Measurements from ENCODE around the gene SUMO3. TPM values are rescaled to one million over a fixed set of nuclear protein-coding genes. Genes with fewer than 3 reads are reported as not detected.

The SUMO3 gene
- total and polyA plus RNA-seq, 2 experiments from 2014 or later = 90.8 to 103 TPM

DNA sequence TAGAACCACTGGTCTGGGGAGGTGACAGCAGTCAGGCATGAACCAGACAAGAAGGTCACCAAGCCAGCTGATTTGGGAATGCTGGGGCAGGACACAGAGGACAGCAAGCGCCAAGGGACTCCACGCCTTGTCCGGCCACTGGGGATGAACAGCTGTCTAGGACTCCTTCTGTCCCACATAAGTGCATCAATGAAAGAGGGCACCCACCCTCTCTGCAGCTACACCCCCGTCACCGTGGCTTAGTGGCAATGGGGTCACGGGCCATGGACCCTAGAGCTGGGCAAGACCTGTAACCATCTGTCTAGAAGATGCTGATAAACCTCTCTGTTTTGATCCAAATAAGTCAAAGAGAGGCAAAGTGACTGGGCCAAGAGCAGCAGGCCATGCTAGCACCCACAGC lies 33.1 kb downstream of the SUMO3 start:
- peaks cover 42% of the 10 kb centered on the region for H3K36me3 Mint-ChIP-seq (ENCODE audit: low read depth)
- no peak overlapping the region for H3K27ac ChIP-seq (ENCODE audit: low read depth)
- H3K4me2 ChIP-seq = no peak overlapping the region
- peaks cover 29% of the 10 kb centered on the region for H4K20me1 ChIP-seq (replicated peaks; ENCODE audit: insufficient read depth)
- peaks cover 5% of the 10 kb centered on the region for H3K36me3 ChIP-seq (ENCODE audit: insufficient read depth)
- no peak overlapping the region for H3K4me3 ChIP-seq
- H3K9me3 Mint-ChIP-seq = no peaks in the 10 kb centered on the region
- H3K27me3 ChIP-seq (ENCODE audit: insufficient read depth) = no peaks in the 10 kb centered on the region
- no peaks in the 10 kb centered on the region for H3K4me1 ChIP-seq (ENCODE audit: insufficient read depth)
- DNase-seq (ENCODE audit: low spot score) = no peak
- TF ChIP-seq STAT1 (IDR thresholded peaks at IDR 0.05; ENCODE audit: unreplicated experiment) = no peak
- TF ChIP-seq, protein P1, sequence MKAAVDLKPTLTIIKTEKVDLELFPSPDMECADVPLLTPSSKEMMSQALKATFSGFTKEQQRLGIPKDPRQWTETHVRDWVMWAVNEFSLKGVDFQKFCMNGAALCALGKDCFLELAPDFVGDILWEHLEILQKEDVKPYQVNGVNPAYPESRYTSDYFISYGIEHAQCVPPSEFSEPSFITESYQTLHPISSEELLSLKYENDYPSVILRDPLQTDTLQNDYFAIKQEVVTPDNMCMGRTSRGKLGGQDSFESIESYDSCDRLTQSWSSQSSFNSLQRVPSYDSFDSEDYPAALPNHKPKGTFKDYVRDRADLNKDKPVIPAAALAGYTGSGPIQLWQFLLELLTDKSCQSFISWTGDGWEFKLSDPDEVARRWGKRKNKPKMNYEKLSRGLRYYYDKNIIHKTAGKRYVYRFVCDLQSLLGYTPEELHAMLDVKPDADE (IDR thresholded peaks at IDR 0.05) = no peak
- TF ChIP-seq, protein P2, sequence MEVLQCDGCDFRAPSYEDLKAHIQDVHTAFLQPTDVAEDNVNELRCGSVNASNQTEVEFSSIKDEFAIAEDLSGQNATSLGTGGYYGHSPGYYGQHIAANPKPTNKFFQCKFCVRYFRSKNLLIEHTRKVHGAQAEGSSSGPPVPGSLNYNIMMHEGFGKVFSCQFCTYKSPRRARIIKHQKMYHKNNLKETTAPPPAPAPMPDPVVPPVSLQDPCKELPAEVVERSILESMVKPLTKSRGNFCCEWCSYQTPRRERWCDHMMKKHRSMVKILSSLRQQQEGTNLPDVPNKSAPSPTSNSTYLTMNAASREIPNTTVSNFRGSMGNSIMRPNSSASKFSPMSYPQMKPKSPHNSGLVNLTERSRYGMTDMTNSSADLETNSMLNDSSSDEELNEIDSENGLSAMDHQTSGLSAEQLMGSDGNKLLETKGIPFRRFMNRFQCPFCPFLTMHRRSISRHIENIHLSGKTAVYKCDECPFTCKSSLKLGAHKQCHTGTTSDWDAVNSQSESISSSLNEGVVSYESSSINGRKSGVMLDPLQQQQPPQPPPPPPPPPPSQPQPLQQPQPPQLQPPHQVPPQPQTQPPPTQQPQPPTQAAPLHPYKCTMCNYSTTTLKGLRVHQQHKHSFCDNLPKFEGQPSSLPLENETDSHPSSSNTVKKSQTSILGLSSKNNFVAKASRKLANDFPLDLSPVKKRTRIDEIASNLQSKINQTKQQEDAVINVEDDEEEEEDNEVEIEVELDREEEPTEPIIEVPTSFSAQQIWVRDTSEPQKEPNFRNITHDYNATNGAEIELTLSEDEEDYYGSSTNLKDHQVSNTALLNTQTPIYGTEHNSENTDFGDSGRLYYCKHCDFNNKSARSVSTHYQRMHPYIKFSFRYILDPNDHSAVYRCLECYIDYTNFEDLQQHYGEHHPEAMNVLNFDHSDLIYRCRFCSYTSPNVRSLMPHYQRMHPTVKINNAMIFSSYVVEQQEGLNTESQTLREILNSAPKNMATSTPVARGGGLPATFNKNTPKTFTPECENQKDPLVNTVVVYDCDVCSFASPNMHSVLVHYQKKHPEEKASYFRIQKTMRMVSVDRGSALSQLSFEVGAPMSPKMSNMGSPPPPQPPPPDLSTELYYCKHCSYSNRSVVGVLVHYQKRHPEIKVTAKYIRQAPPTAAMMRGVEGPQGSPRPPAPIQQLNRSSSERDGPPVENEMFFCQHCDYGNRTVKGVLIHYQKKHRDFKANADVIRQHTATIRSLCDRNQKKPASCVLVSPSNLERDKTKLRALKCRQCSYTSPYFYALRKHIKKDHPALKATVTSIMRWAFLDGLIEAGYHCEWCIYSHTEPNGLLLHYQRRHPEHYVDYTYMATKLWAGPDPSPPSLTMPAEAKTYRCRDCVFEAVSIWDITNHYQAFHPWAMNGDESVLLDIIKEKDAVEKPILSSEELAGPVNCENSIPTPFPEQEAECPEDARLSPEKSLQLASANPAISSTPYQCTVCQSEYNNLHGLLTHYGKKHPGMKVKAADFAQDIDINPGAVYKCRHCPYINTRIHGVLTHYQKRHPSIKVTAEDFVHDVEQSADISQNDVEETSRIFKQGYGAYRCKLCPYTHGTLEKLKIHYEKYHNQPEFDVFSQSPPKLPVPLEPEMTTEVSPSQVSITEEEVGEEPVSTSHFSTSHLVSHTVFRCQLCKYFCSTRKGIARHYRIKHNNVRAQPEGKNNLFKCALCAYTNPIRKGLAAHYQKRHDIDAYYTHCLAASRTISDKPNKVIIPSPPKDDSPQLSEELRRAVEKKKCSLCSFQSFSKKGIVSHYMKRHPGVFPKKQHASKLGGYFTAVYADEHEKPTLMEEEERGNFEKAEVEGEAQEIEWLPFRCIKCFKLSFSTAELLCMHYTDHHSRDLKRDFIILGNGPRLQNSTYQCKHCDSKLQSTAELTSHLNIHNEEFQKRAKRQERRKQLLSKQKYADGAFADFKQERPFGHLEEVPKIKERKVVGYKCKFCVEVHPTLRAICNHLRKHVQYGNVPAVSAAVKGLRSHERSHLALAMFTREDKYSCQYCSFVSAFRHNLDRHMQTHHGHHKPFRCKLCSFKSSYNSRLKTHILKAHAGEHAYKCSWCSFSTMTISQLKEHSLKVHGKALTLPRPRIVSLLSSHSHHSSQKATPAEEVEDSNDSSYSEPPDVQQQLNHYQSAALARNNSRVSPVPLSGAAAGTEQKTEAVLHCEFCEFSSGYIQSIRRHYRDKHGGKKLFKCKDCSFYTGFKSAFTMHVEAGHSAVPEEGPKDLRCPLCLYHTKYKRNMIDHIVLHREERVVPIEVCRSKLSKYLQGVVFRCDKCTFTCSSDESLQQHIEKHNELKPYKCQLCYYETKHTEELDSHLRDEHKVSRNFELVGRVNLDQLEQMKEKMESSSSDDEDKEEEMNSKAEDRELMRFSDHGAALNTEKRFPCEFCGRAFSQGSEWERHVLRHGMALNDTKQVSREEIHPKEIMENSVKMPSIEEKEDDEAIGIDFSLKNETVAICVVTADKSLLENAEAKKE (CRISPR knock-in tag; IDR thresholded peaks at IDR 0.05) = no peak
- no peaks in the 10 kb centered on the region for H3F3A ChIP-seq (replicated peaks; ENCODE audit: low read depth)
- ATAC-seq = no peak
- no peak overlapping the region for H2AFZ ChIP-seq
- H3K79me2 ChIP-seq (replicated peaks; ENCODE audit: insufficient read depth) = peaks cover 99% of the 10 kb centered on the region
- no peaks in the 10 kb centered on the region for H3K4me1 Mint-ChIP-seq
- no peak overlapping the region for H3K27ac Mint-ChIP-seq
- H3K4me3 Mint-ChIP-seq = no peak overlapping the region
- H3K9me2 ChIP-seq (ENCODE audit: insufficient read depth) = no peaks in the 10 kb centered on the region
- H3K27me3 Mint-ChIP-seq (ENCODE audit: insufficient read depth, low read depth, poor library complexity) = peaks cover 2% of the 10 kb centered on the region

DNA sequence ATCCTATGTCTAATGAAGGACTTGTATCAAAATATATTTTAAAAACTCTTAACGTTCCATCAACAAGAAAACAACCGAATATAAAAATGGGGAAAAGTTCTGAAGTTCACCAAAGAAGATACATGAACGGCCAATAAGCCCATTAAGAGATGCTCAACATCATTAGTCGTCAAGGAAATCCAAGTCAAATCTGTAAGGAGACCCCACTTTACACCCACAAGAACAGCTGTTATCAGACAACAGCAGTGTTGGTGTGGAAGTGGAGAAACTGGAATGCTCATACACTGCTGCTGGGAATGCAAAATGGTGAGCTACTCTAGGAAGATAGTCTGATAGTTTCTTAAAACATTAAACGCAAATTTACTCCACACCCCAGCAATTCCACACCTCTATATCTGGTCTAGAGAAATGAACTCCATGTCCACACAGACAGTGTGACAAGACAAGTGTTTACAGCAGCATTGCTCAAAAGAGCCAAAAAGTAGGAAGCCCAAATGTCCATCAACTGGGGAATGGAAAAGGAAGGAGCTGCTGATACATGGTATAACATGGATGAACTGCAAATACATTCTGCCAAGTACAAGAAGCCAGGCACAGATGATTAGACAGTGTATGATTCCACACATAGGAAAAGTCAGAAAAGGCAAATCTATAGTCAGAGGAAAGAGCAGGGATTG lies 34.7 kb downstream of the SUMO3 start:
- no peaks in the 10 kb centered on the region for H3K4me1 ChIP-seq (ENCODE audit: insufficient read depth)
- Mint-ChIP-seq H3K27ac (no peak overlapping the region), H3K9me3 (no peaks in the 10 kb centered on the region), H3K4me1 (no peaks in the 10 kb centered on the region), H3K36me3 (ENCODE audit: low read depth) (peaks cover 39% of the 10 kb centered on the region), H3K4me3 (no peak overlapping the region), H3K27me3 (ENCODE audit: insufficient read depth, low read depth, poor library complexity) (peaks cover 2% of the 10 kb centered on the region)
- H3K27ac ChIP-seq (ENCODE audit: low read depth) = no peak overlapping the region
- no peak overlapping the region for H3K4me3 ChIP-seq
- no peaks in the 10 kb centered on the region for H3K27me3 ChIP-seq (ENCODE audit: insufficient read depth)
- ATAC-seq (no peak), DNase-seq (ENCODE audit: low spot score) (no peak)
- H3K36me3 ChIP-seq (ENCODE audit: insufficient read depth) = peaks cover 5% of the 10 kb centered on the region; the same call in 1 of the 2 replicates
- TF ChIP-seq, protein P3, sequence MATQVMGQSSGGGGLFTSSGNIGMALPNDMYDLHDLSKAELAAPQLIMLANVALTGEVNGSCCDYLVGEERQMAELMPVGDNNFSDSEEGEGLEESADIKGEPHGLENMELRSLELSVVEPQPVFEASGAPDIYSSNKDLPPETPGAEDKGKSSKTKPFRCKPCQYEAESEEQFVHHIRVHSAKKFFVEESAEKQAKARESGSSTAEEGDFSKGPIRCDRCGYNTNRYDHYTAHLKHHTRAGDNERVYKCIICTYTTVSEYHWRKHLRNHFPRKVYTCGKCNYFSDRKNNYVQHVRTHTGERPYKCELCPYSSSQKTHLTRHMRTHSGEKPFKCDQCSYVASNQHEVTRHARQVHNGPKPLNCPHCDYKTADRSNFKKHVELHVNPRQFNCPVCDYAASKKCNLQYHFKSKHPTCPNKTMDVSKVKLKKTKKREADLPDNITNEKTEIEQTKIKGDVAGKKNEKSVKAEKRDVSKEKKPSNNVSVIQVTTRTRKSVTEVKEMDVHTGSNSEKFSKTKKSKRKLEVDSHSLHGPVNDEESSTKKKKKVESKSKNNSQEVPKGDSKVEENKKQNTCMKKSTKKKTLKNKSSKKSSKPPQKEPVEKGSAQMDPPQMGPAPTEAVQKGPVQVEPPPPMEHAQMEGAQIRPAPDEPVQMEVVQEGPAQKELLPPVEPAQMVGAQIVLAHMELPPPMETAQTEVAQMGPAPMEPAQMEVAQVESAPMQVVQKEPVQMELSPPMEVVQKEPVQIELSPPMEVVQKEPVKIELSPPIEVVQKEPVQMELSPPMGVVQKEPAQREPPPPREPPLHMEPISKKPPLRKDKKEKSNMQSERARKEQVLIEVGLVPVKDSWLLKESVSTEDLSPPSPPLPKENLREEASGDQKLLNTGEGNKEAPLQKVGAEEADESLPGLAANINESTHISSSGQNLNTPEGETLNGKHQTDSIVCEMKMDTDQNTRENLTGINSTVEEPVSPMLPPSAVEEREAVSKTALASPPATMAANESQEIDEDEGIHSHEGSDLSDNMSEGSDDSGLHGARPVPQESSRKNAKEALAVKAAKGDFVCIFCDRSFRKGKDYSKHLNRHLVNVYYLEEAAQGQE (IDR thresholded peaks at IDR 0.05; ENCODE audit: unreplicated experiment) = no peak
- TF ChIP-seq EZH2 (IDR thresholded peaks at IDR 0.05; ENCODE audit: low read depth, unreplicated experiment) (no peak), NANOG (IDR thresholded peaks at IDR 0.05; ENCODE audit: borderline replicate concordance) (no peak), CREB1 (CRISPR knock-in tag; IDR thresholded peaks at IDR 0.05; ENCODE audit: low read depth) (no peak), ZNF114 (CRISPR knock-in tag; IDR thresholded peaks at IDR 0.05) (no peak), ZNF331 (CRISPR knock-in tag; IDR thresholded peaks at IDR 0.05; ENCODE audit: low read depth) (no peak)
- TF ChIP-seq, protein P1 (IDR thresholded peaks at IDR 0.05) = no peak
- H3K79me2 ChIP-seq (replicated peaks; ENCODE audit: insufficient read depth) = peaks cover 99% of the 10 kb centered on the region
- no peak overlapping the region for H3K4me2 ChIP-seq
- no peak overlapping the region for H2AFZ ChIP-seq
- H3F3A ChIP-seq (replicated peaks; ENCODE audit: low read depth) = no peaks in the 10 kb centered on the region
- peaks cover 30% of the 10 kb centered on the region for H4K20me1 ChIP-seq (replicated peaks; ENCODE audit: insufficient read depth)
- H3K9me2 ChIP-seq (ENCODE audit: insufficient read depth) = no peaks in the 10 kb centered on the region
